Pancreas (tissue), 10 donors: ENCODE measurements around the gene MCM3. TPM values are rescaled to one million over a fixed set of nuclear protein-coding genes. Genes with fewer than 3 reads are reported as not detected.

ENCODE experiments used
- ATAC-seq, 4 donors: fragments of 200-7000 bp; cut with Tn5 transposase; one replicate each; pipeline versions ENCODE4 v1.8.0 to v1.9.1; 2020; ENCODE audit warnings: mild to moderate bottlenecking in 4 of 4, moderate library complexity in 4 of 4
- DNase-seq, 6 donors: peaks; one replicate each; pipeline ENCODE4 v3.0.0-alpha.2; 2020
- FAIRE-seq: peaks from 2 replicates; lab custom pipeline; 2012; peaks lifted over from hg19 to GRCh38; lab: Jason Lieb, UNC
- H3K27ac ChIP-seq, 4 donors: fragments of 200-600 bp; sonication (generic); 1 replicate in 3 of 4; 2 replicates in 1 of 4; pipeline versions ENCODE4 v1.5.0 to v1.8.0; 2020
- H3K27me3 ChIP-seq, 4 donors: fragments of 200-600 bp; one replicate each; pipeline ENCODE4 v1.8.0; 2021
- H3K36me3 ChIP-seq, 3 donors: fragments of 200-600 bp; sonication (generic) in 1 of 3; one replicate each; pipeline versions ENCODE4 v1.5.0 to v1.8.0; 2020 to 2021
- H3K4me1 ChIP-seq, 3 donors: fragments of 200-600 bp; one replicate each; pipeline ENCODE4 v1.8.0; 2021
- H3K4me3 ChIP-seq, 4 donors: fragments of 200-600 bp; sonication (generic) in 2 of 4; one replicate each; pipeline versions ENCODE4 v1.5.0 to v1.8.0; 2020 to 2021
- H3K9me3 ChIP-seq, 4 donors: fragments of 200-600 bp; one replicate each; pipeline ENCODE4 v1.8.0; 2021
- WGBS, 2 donors: extraction: QIAGEN DNeasy Blood & Tissue Kit; methylation state at CpG; one replicate each; pipeline ENCODE4 v1.1.7; 2013; 5-methylcytosine and 5-hydroxymethylcytosine counted together
- intact Hi-C, 3 donors: fragments of 100-400 bp; cut with DNase I; formaldehyde crosslinking; loops; one replicate each; pipeline versions ENCODE4 v1.11.1 to v1.14.2; 2022
- polyA plus RNA-seq, 2 donors: library from polyadenylated mRNA; stranded (reverse); fragments of 200-250 nt; gene quantifications; one replicate each; pipeline ENCODE4 v1.2.3, GENCODE V29; 2013
- total RNA-seq, 6 donors: library from RNA; stranded (reverse); fragmentation: NEBNext Ultra II Directional in 4 of 6; extraction: Animal tissue kit (Norgen Biotek cat#: 25700) in 4 of 6; gene quantifications; one replicate each; pipeline versions ENCODE4 v1.2.1 to v1.2.4, GENCODE V29; 2021 to 2023
- TF ChIP-seq, protein P1 (sequence below), 4 donors: fragments of 200-600 bp; sonication (generic) in 3 of 4; IDR thresholded peaks; one replicate each; pipeline versions ENCODE4 v1.5.0 to v1.8.0; 2021; ENCODE audit warnings: antibody characterized with exemption in 4 of 4
- donor health status: healthy with polysubstance abuse.
- donor health status: DM: no; HTN: no; CAD: no; lungs with moderate emphysema.
- donor health status: DM: no; HTN: no; CAD: no.
- donor health status: control.
- donor health status: control.
- donor health status: Bipolar disorder and iron deficiency.
- donor health status: DM: yes; HTN: yes; CAD: no.
- donor health status: DM: no; HTN: no; CAD: no.
- donor health status: DM: no; HTN: no; CAD: no.
- donor health status: DM: yes; HTN: yes; CAD: no.

The MCM3 gene
- 10 to 100 TPM in 4 of 6 donors, 1 to 10 TPM in 2; 7.0 to 19.4 (median 12.1) TPM for total RNA-seq
- 10 to 100 TPM in 1 of 2 donors, 1 to 10 TPM in 1; 7.4 to 13.6 TPM for polyA plus RNA-seq

DNA sequence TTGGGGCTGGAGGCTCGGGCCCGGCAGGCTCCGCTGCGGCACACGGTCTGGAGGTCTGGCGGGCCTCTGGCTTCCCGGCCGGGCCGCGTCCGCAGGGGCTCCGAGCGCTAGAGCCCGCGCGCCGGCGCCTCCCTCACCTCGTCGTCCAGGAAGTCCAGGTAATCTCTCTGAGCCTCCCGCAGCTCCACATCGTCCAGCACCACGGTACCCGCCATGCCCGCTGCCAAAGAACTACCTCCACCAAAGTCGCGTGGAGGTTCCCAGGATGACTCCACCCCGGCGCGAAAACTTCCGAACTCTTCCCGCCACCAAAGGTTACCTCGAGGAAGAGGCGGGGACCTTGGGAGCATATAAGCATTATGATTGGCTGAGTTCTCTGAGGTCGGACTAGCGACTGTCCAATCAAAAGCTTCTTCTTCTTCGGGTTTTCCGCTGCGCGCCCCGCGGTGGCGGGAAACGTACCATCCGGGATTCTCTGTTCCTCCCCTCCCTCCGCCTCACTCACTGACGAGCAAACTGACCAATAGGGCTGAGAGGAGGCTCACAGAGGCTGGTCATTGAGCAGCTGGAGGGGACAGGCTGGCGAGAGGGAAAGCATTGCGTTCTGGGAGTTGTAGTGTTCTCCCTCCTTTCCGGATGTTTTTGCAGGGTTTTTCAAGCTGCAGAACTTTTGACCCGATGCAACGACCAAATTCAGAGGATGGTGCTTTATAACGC lies at the start of gene MCM3:
Gene MCM3 (minus strand): TSS at position 283 of the 717 bp plus-strand sequence. CDS start 68 bp downstream, at position 215.
- Histone ChIP-seq H3K9me3 (no peaks in the 10 kb centered on the region), H3K4me3 (peak within 1 kb of the TSS; percentile 73 to 92 (median 81)), H3K27ac (peak within 1 kb of the TSS in 2 of 4 donors; percentile 37 to 56), H3K4me1 (peaks cover 0 to 13% (median 3%) of the 10 kb centered on the region in 3 donors), H3K36me3 (peaks cover 0 to 27% (median 15%) of the 10 kb centered on the region in 3 donors), H3K27me3 (no peaks in the 10 kb centered on the region)
- 0% methylated on average over 49 to 53 of the region's 53 CpGs for WGBS, 2 donors
- intact Hi-C loops, result no loop called here
- FAIRE-seq (peak; percentile 98), DNase-seq (peak; percentile 89 to 98 (median 97)), ATAC-seq (peak; percentile 98 to 99 (median 99))
- TF ChIP-seq, protein P1, sequence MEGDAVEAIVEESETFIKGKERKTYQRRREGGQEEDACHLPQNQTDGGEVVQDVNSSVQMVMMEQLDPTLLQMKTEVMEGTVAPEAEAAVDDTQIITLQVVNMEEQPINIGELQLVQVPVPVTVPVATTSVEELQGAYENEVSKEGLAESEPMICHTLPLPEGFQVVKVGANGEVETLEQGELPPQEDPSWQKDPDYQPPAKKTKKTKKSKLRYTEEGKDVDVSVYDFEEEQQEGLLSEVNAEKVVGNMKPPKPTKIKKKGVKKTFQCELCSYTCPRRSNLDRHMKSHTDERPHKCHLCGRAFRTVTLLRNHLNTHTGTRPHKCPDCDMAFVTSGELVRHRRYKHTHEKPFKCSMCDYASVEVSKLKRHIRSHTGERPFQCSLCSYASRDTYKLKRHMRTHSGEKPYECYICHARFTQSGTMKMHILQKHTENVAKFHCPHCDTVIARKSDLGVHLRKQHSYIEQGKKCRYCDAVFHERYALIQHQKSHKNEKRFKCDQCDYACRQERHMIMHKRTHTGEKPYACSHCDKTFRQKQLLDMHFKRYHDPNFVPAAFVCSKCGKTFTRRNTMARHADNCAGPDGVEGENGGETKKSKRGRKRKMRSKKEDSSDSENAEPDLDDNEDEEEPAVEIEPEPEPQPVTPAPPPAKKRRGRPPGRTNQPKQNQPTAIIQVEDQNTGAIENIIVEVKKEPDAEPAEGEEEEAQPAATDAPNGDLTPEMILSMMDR (IDR thresholded peaks at IDR 0.05), result peak in 1 of 4 donors; percentile 10

DNA sequence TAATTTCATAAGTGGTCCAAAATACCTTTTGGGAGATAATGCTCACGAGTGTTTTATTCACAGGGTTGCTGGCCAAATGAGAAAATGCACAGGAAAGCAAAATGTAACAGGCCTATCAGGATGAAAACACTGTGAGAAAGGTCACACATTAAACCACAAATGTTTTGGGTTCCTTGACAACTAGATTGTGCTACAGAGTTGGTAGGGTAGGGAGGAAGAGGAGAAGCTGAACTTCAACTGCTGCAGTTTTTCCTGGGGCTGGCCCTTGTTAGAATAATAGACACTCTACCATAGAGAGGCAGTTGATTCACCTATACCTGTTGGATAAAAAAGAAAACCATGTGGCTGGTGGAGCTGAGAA lies 49.3 kb upstream of the MCM3 start:
- Histone ChIP-seq H3K4me1 (no peaks in the 10 kb centered on the region), H3K4me3 (no peak overlapping the region), H3K9me3 (no peaks in the 10 kb centered on the region), H3K27ac (peak overlapping the region in 1 of 4 donors; percentile 5), H3K27me3 (no peaks in the 10 kb centered on the region), H3K36me3 (no peaks in the 10 kb centered on the region)
- peak in 3 of 4 donors; percentile 18 to 44 (median 41) for ATAC-seq
- no peak for DNase-seq
- no peak for FAIRE-seq
- intact Hi-C loops, result no loop called here
- TF ChIP-seq, protein P1 (IDR thresholded peaks at IDR 0.05), result no peak
- whole genome bisulfite sequencing, 2 donors, result 10 to 13% methylated on average over 1 of the region's 1 CpG

DNA sequence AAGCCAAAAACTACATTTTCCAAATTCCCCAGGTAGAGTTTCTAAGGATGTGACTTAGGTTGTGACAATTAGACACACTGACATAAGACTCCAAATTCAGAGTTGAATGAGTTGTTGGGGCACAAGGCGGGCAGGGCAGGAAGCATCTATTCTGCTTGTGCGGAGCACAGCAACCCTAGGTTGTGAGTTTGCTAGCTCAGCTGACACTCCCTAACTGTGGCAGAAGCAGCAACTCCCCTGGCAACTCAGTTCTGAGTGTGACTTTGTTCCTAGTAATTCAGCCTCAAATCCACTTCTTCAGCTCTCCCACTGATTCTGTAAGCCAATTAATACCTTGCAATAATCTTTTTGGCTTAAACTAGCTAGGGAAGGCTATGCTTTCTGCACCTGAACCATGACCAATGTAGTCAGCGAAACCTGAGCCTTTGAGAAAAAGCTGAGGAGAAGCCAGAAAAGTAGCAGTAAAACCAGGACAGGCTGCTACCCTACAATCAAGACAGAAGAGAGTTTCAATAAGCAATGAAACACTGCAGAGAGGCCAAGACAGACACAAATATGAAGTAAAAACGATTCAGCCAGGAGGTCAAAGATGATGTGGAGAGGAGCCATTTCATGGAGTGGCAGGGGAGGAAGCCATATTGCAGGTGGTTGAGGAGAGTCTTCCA lies 47.4 kb upstream of the MCM3 start:
- TF ChIP-seq, protein P1 (IDR thresholded peaks at IDR 0.05), result no peak
- no peaks in the 10 kb centered on the region for H3K36me3 ChIP-seq
- WGBS, 2 donors, result 81 to 88% methylated on average over 4 of the region's 4 CpGs
- intact Hi-C loops, result no loop called here
- DNase-seq (no peak), ATAC-seq (no peak), FAIRE-seq (no peak)
- H3K9me3 ChIP-seq, result no peaks in the 10 kb centered on the region
- no peaks in the 10 kb centered on the region for H3K27me3 ChIP-seq
- H3K4me3 ChIP-seq, result no peak overlapping the region
- no peaks in the 10 kb centered on the region for H3K4me1 ChIP-seq
- H3K27ac ChIP-seq, result no peak overlapping the region

DNA sequence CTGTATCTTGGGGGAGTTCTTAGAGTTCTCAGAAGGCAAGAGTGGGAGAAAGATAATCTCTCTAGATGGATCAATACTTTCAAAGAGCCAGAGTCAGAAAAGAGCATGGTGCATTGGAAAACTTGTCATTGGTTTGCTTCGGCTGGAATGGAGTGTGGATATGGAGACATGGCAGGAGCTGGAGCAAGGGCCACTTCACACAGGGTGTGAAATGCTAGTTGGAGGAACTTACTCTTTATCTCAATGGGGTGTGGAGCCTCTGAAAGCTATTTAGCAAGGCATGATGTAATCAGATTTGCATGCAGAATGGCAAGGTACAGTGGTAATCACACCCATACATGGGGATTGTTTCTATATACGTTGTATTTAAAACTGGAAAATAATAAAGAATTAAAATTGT lies 45.9 kb upstream of the MCM3 start:
- DNase-seq, result no peak
- Histone ChIP-seq H3K9me3 (no peaks in the 10 kb centered on the region), H3K27ac (no peak overlapping the region), H3K36me3 (no peaks in the 10 kb centered on the region), H3K4me3 (no peak overlapping the region), H3K27me3 (no peaks in the 10 kb centered on the region), H3K4me1 (no peaks in the 10 kb centered on the region)
- intact Hi-C loops, result no loop called here
- WGBS, 2 donors, result 65 to 74% methylated on average over 2 of the region's 2 CpGs
- TF ChIP-seq, protein P1 (IDR thresholded peaks at IDR 0.05), result no peak
- peak in 2 of 4 donors; percentile 40 to 65 for ATAC-seq
- FAIRE-seq, result no peak
